HG03095 (cell line): Measurements from ENCODE around the gene CHRNA1.

Experiments
- ATAC-seq: cut with Tn5 transposase; IDR thresholded peaks from one replicate; pipeline ENCODE4 v1.9.1; 2021; ENCODE audit warnings: moderate library complexity; ENCODE audit not compliant: unreplicated experiment

CHRNA1 gene

GRCh38 chr2:174764280-174765255 is at the start of gene CHRNA1:
Gene CHRNA1, minus strand, starts transcription at chr2:174764472. Its CDS starts 78 bp downstream, at chr2:174764394.
- no peak for ATAC-seq

- no peak for ATAC-seq
These were observed 47.8 kb upstream of the CHRNA1 start for GRCh38 chr2:174812037-174812436.

- no peak for ATAC-seq
These were observed 43.7 kb upstream of the CHRNA1 start for GRCh38 chr2:174807931-174808330.

DNA sequence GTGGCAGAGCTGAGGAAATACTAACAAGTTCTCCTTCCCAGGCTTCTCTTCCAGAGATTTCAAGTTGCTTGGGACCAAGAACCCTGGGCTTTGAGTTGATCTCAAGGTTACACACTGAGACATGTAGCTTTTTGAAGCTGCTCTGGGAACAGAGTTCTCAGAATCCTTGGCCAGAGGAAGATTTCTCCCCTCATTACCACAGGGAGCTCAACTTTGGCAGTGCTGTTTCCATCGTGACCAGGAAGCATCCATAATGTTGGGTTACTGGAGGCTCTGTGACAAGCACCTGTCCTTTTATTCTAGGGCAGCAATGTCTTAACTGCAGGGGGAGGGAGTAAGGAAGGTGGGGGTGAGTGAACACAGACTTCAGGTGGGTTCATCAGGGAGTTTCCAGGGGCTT is 41.5 kb upstream of the CHRNA1 start:
- ATAC-seq, result no peak

- no peak for ATAC-seq
These were observed 38.2 kb upstream of the CHRNA1 start for GRCh38 chr2:174802459-174802858.

GRCh38 chr2:174800436-174801205 is 36.3 kb upstream of the CHRNA1 start:
- ATAC-seq, result no peak

- no peak for ATAC-seq
These were observed 34.5 kb upstream of the CHRNA1 start for GRCh38 chr2:174798801-174799200.

GRCh38 chr2:174797781-174798276 is 33.6 kb upstream of the CHRNA1 start:
- no peak for ATAC-seq

GRCh38 chr2:174796319-174796771 is 32.1 kb upstream of the CHRNA1 start:
- no peak for ATAC-seq

DNA sequence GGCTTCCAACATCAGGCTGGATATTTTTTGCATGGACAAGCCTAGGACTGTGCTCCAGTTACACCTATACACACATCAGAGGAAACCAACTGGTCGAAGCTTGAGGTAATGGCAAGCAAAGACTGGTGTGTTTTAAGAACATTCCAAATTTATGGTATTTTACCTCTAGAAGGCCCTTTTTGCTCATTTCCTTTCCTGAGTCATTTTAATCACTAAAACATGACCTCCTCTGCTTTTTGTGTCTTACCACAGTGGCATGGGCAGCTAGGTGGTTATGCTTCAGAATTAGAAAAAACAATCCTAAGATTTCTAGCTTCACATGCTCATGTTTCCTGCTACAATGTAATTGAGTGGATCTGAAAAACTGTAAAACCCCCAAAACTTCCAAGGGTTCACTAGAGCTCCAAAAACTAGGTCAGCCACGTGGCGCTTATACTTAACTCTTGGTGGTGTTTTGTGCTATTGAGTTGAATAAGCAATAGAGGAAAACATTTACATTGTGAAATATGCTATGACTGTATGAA is 30.6 kb upstream of the CHRNA1 start:
- no peak for ATAC-seq

GRCh38 chr2:174792309-174793025 is 28.2 kb upstream of the CHRNA1 start:
- ATAC-seq, result no peak

DNA sequence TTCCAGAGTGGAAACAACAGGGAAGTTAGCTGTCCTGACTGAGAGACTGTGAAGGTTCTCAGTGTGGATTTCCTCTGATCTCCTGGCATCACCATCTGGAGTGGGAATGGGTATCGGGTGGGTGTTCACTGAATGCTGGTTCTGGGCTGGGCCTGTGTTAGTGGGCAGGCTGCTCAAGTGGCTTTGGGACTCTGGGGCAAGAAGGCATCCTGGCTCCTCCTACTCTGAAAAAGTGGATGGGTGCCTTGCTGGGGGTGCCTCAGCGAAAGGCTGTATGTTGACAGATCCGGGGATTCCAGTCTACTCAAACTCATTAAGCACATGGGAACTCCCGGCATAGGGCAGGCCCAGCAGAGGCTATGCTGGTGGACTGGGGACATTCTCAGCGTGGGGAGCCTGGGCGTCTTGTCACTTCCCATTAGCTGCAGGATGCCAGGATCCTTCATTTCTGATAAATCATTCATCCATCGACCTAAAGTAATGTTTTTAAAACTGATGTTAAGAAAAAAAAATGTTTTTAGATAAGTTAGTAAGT is 27.5 kb upstream of the CHRNA1 start:
- no peak for ATAC-seq

DNA sequence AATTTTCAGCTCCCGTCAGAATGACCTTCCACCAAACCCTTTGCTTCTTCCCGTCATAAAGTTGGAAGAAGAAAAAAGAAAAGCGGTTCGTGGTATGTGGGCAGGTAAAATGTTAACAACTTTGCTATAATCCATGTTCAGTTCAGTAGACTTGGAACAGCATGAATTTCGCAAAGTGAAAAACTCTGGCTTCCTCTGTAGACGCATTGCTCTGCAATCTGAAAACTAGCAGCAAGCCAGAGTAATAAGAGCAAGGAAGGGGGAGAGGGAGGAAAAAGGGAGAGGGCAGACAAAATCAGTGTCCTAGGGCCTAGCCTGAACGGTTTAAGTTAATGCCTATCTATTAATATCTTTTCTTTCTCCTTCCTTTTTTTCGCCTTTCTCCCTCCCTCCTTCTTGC is 26.7 kb upstream of the CHRNA1 start:
- no peak for ATAC-seq

- no peak for ATAC-seq
These were observed 24.7 kb upstream of the CHRNA1 start for GRCh38 chr2:174789001-174789400.

DNA sequence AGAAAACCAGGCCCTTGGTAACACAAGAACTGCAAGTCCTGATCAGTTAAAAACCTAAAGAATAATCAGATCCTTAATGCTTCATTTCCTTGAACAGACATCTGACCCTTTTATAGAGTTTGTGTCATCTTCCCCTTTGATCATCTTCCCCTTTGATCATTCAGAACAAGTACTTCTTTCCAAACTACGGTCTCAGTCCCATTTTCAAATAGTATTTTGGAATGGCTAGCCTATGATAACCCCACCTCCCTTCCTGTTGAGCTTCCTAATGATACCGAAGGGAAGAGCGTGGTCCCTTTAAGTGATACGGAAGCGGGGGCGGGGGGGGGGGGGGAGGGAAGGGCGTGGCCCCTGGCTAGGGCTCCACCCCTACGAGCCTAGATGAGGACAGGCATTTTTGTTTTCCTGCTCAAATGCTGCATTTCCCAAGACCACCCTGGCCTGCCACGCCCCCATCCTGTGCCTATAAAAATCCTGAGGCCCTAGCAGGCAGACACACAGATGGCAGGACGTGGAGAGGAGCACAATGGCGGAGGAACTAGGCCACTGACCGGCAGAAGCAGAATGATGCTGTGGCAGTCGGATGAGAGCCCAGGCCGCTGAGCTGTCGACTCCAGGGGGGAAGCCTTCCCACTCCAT is 24.1 kb upstream of the CHRNA1 start:
- ATAC-seq, result no peak

DNA sequence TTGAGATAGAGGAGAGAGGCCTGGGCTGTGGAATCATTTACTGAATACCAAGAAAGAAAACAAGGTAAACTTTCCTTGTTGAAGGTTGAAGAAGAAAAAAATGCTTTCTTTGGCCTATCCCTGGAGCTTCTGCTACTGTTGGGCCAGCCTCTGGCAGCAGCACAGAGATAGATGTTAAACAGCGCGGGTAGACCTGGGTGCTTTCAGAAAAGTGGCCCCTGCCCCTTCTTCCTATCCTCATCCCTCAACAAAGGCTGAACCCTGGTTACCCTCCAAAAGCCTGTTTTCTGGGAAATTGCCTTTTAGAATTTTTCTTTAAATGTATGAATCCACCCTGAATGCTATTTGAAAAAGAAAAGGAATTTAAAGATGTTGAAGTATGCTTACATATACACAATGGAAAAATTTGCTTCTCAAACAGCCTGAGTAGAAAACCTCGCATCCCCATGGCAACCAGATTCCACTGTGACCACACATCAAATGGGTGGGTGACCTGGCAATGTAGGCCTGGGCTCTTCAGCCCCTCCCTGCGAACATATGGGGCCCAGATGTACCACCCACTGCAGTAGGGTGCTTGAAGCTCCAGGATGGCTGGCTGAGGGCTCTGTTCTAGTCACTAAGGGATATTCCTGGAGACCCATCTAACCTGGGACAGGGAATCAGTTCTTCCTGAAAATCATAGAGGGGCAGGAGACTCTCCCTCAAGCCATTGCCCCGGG is 23.4 kb upstream of the CHRNA1 start:
- no peak for ATAC-seq

GRCh38 chr2:174786066-174786725 is 21.9 kb upstream of the CHRNA1 start:
- no peak for ATAC-seq

GRCh38 chr2:174785481-174785880 is 21.2 kb upstream of the CHRNA1 start:
- no peak for ATAC-seq

DNA sequence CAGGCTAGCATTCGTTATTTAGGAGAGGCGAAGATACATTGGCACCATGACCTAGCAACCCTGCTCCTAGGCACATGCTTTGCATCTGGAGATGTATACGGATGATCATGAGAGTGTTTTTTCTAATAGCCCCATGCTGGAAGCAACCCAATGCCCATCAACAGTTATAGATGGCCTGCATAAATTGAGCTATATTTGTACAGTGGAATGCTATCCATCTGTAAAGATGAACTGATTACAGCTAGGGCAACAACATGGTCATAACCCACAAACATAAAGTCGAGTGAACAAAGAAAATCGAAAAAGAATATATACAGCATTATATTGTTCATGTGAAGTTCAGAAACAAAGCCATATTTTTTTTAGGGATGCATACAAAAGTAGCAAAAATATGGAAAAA is 20.6 kb upstream of the CHRNA1 start:
- ATAC-seq, result no peak
